GM12873 (cell line): ENCODE measurements around the gene KCNK2.

ENCODE experiments used
- TF ChIP-seq, protein P1 (sequence below): IDR thresholded peaks from 2 replicates; pipeline ENCODE4 v1.5.1; 2012; ENCODE audit warnings: low read depth, mild to moderate bottlenecking, moderate library complexity, low read length, control low read depth; ENCODE audit not compliant: insufficient read depth; ENCODE audit errors: missing control alignments

The KCNK2 gene

DNA sequence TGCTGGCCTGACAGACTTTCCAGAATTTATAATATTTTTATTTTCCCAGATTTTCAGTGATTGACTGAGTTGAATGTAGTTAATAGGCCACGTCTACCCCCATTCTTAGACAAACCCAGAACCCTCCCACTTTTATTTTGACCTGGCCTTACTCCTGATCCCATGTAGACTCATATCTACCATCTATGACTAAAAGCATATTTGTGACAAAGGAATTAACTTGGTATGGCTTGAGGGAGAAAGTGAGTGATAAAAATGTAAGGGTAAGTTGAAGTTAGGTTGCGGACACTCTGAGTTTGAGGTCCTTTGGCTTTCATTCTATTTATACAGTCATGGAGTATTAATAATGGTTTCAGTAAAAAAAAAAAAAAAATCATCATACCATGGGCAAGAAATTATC, 168.4 kb downstream of the KCNK2 start:
- TF ChIP-seq, protein P1, sequence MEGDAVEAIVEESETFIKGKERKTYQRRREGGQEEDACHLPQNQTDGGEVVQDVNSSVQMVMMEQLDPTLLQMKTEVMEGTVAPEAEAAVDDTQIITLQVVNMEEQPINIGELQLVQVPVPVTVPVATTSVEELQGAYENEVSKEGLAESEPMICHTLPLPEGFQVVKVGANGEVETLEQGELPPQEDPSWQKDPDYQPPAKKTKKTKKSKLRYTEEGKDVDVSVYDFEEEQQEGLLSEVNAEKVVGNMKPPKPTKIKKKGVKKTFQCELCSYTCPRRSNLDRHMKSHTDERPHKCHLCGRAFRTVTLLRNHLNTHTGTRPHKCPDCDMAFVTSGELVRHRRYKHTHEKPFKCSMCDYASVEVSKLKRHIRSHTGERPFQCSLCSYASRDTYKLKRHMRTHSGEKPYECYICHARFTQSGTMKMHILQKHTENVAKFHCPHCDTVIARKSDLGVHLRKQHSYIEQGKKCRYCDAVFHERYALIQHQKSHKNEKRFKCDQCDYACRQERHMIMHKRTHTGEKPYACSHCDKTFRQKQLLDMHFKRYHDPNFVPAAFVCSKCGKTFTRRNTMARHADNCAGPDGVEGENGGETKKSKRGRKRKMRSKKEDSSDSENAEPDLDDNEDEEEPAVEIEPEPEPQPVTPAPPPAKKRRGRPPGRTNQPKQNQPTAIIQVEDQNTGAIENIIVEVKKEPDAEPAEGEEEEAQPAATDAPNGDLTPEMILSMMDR, result no peak

DNA sequence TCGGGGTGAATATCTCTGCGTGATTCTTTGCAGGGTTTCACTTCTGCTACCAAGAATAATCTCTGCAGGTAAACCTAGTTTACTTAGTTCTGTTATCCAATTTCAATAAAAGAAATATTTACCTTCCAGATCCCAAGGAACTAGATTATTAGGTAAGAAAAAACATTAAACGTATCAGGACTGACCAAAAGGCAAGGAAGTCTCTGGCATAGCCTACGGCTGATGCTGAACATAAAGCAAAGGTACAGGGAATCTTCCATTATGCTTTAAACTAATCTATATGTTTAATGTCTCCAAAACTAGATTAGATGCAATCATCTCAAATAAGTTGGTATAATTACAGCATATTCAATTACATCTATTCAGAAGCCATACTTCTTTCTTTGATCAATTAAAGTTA, 168.9 kb downstream of the KCNK2 start:
- TF ChIP-seq, protein P1, result no peak

DNA sequence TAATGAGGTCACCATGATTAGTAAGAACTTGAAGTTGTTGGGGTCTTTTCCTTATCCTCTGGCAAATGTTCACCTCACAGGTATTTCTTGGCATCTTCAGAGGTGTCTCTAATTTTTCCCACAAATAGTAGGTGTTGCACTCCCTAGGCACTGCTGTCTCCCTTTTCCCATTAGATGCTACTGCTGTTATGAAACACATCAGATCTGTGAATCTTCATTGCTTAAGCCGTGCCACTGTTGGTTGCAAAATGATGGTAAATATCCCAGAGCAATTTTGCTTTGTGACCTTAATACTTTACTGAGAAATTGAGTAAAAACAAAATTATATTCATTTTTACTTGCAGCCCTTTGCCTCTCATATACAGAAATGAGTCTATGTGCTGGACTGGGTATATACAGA, 169.6 kb downstream of the KCNK2 start:
- TF ChIP-seq, protein P1, result no peak

DNA sequence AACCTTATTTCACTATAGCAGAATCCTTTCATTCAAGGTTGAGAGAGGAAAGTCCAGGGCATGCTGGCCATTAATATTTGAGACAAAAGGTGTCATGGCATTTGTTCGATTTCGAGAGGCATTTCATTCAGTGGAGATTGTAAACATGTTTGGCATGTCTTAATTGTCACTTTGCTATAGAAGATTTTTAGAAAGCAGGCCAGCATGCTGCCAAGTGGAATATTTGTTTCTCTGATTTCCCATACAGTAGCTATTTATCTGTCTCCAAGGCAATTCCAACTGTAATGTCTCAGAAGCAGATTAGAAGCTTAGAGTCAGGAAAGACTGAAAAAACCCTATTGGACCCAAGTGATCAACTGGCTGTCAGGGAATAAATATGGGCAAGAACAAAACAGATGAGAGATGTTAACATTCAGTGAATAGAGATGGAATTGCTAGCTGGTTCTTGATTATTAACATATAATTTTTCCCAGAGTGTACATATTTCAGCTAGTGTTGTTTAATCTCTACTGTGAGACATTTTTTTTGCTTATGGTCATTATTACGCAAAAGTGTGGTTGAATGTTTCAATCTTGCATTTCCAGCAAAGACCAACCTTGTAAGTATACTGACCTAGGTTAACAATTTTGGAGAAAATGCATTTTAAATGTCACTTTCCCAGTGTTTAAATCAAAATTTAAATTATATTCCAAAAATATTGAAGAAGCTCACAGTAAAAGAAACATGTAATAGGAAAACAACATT, 174.6 kb downstream of the KCNK2 start:
- TF ChIP-seq, protein P1, result no peak

DNA sequence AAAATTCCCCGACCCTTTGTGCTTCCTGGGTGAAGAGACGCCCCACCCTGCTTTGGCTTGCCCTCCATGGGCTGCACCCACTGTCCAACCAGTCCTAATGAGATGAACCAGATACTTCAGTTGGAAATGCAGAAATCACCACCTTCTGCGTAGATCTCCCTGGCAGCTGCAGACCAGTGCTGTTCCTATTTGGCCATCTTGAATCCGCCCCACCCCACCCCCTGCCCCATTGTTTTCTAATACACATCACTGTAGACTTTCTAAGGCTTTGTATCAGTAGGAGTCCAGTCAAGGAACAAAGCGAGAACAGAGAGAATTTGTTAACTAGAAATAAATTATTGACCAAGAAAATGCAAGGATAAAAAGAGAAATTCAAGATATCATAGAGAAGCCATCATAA, 178.2 kb downstream of the KCNK2 start:
- TF ChIP-seq, protein P1, result no peak

DNA sequence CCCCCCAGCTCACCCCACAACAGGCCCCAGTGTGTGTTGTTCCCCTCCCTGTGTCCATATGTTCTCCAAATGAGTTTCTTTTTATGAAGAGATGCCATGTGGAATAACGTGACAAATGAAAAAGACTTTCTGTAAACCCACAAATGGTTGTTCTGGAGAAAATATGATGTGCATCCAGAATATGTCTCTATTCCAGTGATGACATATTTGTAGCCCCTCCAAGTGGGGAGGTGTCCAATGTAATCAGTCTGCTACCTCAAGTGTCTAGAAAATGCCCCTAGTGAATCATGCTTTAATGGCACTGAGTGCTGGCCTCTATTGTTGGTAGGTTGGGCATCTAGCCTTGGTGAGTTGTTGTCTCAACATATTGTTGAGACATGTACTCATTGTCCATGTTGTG, 179.6 kb downstream of the KCNK2 start:
- TF ChIP-seq, protein P1, result no peak

DNA sequence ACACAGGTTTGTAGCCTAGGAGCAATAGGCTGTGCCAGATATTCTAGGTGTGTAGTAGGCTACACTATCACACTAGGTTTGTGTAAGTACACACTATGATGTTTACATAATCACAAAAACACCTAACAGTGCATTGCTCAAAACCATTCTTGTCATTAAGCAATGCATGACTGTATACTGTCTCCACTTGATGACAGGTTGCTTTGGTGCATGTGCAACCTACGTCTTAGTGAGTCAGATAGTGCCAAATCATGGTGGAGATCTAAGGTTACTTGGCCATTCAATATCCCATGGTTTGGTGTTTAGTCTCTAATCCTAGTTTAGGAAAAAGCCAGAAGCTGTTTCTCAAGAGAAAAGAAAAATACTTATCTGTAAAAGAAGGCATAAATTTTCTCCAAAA, 181.1 kb downstream of the KCNK2 start:
- TF ChIP-seq, protein P1, result no peak
